Measurements from ENCODE around the gene APBB2. TPM values are rescaled to one million over a fixed set of nuclear protein-coding genes. Genes with fewer than 3 reads are reported as not detected.

The APBB2 gene
- total and polyA plus RNA-seq, 2 of the 4 experiments (the other 2 are of a cell fraction): 47.9 to 75.5 TPM

DNA sequence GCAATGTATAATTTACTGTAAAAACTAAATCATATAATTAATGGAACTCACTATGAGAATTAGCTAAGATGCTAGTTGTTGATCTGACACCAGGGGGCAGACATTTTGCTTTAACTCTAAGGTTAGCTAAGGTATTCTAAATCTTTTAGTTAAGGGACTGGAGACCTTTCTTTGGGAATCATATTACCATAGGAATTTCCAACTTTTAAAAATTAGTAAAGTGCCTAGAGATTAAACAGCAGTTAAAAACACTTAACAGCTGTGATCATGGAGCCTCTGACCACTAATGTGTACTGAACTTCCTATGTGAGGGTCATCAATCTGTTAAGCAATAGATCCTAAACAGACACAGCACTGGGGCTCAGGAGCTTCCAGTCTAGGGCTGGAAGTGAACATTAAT is 238.0 kb downstream of the APBB2 start:
- dilution Hi-C loops (cut with HindIII; ENCODE audit: low sequenced_read_pairs, unreplicated experiment): no loop called here
- Histone ChIP-seq H3K79me1 (ENCODE audit: low read depth in 1 of 2, low read length in 2 of 2) (peaks cover 22 to 27% of the 10 kb centered on the region in 2 experiments), H2BK15ac (ENCODE audit: low read depth, low read length) (no peak overlapping the region), H2BK5ac (ENCODE audit: low read depth, low read length, poor library complexity, severe bottlenecking) (peak overlapping the region; percentile 9), H3K27me3 (ENCODE audit: control insufficient read depth, insufficient read depth, low read length) (no peaks in the 10 kb centered on the region), H3K4me3 (ENCODE audit: insufficient read depth, low read depth, low read length) (no peak overlapping the region), H3K36me3 (ENCODE audit: control insufficient read depth, insufficient read depth, low read length) (no peaks in the 10 kb centered on the region), H3K23ac (ENCODE audit: low read depth, low read length) (no peak overlapping the region), H3K18ac (ENCODE audit: low read depth, low read length) (peak overlapping the region; percentile 20; the same call in 1 of the 2 replicates), H2AFZ (replicated peaks; ENCODE audit: low read length, poor library complexity) (no peak overlapping the region), H3K9me3 (ENCODE audit: control insufficient read depth, insufficient read depth, low read length) (peaks cover 3% of the 10 kb centered on the region; the same call in 1 of the 2 replicates), H2BK120ac (ENCODE audit: low read depth, low read length) (peak overlapping the region; percentile 71), H2BK20ac (ENCODE audit: low read depth, low read length) (no peak overlapping the region), H3K27ac (ENCODE audit: insufficient read depth, low read length) (peak overlapping the region; percentile 13; the same call in 1 of the 2 replicates), H3K4me1 (ENCODE audit: control insufficient read depth, insufficient read depth, low read length) (peaks cover 21% of the 10 kb centered on the region), H4K8ac (ENCODE audit: low read depth in 2 of 2, low read length in 2 of 2) (peak overlapping the region in 1 of 2 experiments; percentile 52; a peak in 1 of 4 replicates), H3K4ac (ENCODE audit: low read depth, low read length) (0 out of 2 replicates have a peak overlapping the region, but pooled peaks have one; percentile 3), H2AK9ac (replicated peaks; ENCODE audit: low read depth, low read length, poor library complexity) (no peak overlapping the region), H3K4me2 (ENCODE audit: low read depth, low read length) (no peak overlapping the region), H3K14ac (replicated peaks; ENCODE audit: low read depth, low read length) (0 out of 2 replicates have a peak overlapping the region, but pooled peaks have one; percentile 32), H4K20me1 (ENCODE audit: insufficient read depth, low read length) (0 out of 2 replicates have a peak, but pooled peaks cover 2% of the 10 kb centered on the region), H3K9me1 (ENCODE audit: insufficient read depth, low read length) (peaks cover 4% of the 10 kb centered on the region), H3K9ac (ENCODE audit: low read depth, low read length) (no peak overlapping the region), H4K91ac (ENCODE audit: insufficient read depth, low read depth, low read length) (no peak overlapping the region), H4K5ac (ENCODE audit: low read depth, low read length) (no peak overlapping the region), H3K56ac (ENCODE audit: extremely low read depth, insufficient read depth, low read length) (no peak overlapping the region), H2AK5ac (ENCODE audit: low read depth, low read length) (no peak overlapping the region)
- in situ Hi-C loops (cut with MboI; ENCODE audit: low sequenced_read_pairs): loop anchor here (5.0 kb wide), 1 partner anchor 241 kb away; no protein-coding TSS in a partner anchor
- DNase-seq (peak; percentile 70), ATAC-seq (ENCODE audit: low read depth) (peak; percentile 31; the same call in 1 of the 2 replicates)
- CTCF ChIA-PET: interaction anchor here (0.6 to 2.0 kb wide), 11 partner anchors 9 to 282 kb away, joined by 3 to 8 read pairs (median 4); partner anchors contain the start of gene APBB2
- intact Hi-C loops (cut with micrococcal nuclease): loop anchor here (1.0 to 5.0 kb wide), 4 partner anchors 50 to 281 kb away; partner anchors contain the start of genes APBB2 and UCHL1
- peak; percentile 72 for TF ChIP-seq SMC3 (IDR thresholded peaks at IDR 0.05; ENCODE audit: low read depth, low read length)
- TF ChIP-seq RAD21 (IDR thresholded peaks at IDR 0.05; ENCODE audit: low read length): peak; percentile 73
- no peak for TF ChIP-seq RCOR1 (IDR thresholded peaks at IDR 0.05; ENCODE audit: insufficient replicate concordance, low read length)
- TF ChIP-seq, protein P1, sequence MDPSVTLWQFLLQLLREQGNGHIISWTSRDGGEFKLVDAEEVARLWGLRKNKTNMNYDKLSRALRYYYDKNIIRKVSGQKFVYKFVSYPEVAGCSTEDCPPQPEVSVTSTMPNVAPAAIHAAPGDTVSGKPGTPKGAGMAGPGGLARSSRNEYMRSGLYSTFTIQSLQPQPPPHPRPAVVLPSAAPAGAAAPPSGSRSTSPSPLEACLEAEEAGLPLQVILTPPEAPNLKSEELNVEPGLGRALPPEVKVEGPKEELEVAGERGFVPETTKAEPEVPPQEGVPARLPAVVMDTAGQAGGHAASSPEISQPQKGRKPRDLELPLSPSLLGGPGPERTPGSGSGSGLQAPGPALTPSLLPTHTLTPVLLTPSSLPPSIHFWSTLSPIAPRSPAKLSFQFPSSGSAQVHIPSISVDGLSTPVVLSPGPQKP (IDR thresholded peaks at IDR 0.05; ENCODE audit: borderline replicate concordance, low read depth, low read length): no peak
- no peak for TF ChIP-seq POLR2A (IDR thresholded peaks at IDR 0.05; ENCODE audit: low read depth, low read length)
- no peak for TF ChIP-seq FOS (IDR thresholded peaks at IDR 0.05; ENCODE audit: low read depth, low read length)
- TF ChIP-seq RFX5 (IDR thresholded peaks at IDR 0.05; ENCODE audit: low read depth, low read length): no peak
- no peak for TF ChIP-seq MAFK (IDR thresholded peaks at IDR 0.05; ENCODE audit: low read depth, low read length)
- TF ChIP-seq, protein P2, sequence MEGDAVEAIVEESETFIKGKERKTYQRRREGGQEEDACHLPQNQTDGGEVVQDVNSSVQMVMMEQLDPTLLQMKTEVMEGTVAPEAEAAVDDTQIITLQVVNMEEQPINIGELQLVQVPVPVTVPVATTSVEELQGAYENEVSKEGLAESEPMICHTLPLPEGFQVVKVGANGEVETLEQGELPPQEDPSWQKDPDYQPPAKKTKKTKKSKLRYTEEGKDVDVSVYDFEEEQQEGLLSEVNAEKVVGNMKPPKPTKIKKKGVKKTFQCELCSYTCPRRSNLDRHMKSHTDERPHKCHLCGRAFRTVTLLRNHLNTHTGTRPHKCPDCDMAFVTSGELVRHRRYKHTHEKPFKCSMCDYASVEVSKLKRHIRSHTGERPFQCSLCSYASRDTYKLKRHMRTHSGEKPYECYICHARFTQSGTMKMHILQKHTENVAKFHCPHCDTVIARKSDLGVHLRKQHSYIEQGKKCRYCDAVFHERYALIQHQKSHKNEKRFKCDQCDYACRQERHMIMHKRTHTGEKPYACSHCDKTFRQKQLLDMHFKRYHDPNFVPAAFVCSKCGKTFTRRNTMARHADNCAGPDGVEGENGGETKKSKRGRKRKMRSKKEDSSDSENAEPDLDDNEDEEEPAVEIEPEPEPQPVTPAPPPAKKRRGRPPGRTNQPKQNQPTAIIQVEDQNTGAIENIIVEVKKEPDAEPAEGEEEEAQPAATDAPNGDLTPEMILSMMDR (conservative IDR thresholded peaks at IDR 0.05; ENCODE audit: low read depth, low read length): peak; percentile 67
- TF ChIP-seq, protein P3, sequence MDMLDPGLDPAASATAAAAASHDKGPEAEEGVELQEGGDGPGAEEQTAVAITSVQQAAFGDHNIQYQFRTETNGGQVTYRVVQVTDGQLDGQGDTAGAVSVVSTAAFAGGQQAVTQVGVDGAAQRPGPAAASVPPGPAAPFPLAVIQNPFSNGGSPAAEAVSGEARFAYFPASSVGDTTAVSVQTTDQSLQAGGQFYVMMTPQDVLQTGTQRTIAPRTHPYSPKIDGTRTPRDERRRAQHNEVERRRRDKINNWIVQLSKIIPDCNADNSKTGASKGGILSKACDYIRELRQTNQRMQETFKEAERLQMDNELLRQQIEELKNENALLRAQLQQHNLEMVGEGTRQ (IDR thresholded peaks at IDR 0.05; ENCODE audit: low read depth, low read length): no peak
- TF ChIP-seq NFE2L2 (IDR thresholded peaks at IDR 0.05; ENCODE audit: low read depth, low read length): no peak
- TF ChIP-seq BHLHE40 (IDR thresholded peaks at IDR 0.05; ENCODE audit: low read depth, low read length): no peak
- peak; percentile 37; the same call in 1 of the 2 replicates for TF ChIP-seq CEBPB (IDR thresholded peaks at IDR 0.05; ENCODE audit: low read depth, low read length)
- no peak for TF ChIP-seq MAZ (IDR thresholded peaks at IDR 0.05; ENCODE audit: borderline replicate concordance, low read depth, low read length)
- no TSS peak for BruUV-seq (replicated peaks)
- POLR2A ChIA-PET (ENCODE audit: unreplicated experiment): interaction anchor here (0.5 kb wide), 1 partner anchor 240 kb away, joined by 7 read pairs; no protein-coding TSS in a partner anchor

Measured in IMR-90 (cell line).